H1 (cell line): ENCODE results near the gene XIRP1. TPM values are rescaled to one million over a fixed set of nuclear protein-coding genes. Genes with fewer than 3 reads are reported as not detected.
A peak's percentile ranks its signal among the peaks of the same experiment; 100 is the strongest.

ENCODE experiments used
- CTCF ChIA-PET: fragments of 300-600 bp; sonication (Branson Sonifier 250); formaldehyde crosslinking; loops from one replicate; lab custom pipeline; 2021; ENCODE audit not compliant: partially characterized antibody; lab: Charles Lee
- POLR2A ChIA-PET: fragments of 300-600 bp; sonication (Branson Sonifier 250); formaldehyde crosslinking; loops from one replicate; lab custom pipeline; 2021; ENCODE audit warnings: inconsistent platforms; ENCODE audit not compliant: partially characterized antibody; lab: Charles Lee
- DNase-seq, 2 experiments: peaks; one replicate each; pipeline versions ENCODE4 v3.0.0 to v3.0.0-alpha.2; 2010 to 2022; ENCODE audit warnings: low spot score in 2 of 2, low read depth in 1 of 2, mixed read lengths in 1 of 2
- FAIRE-seq: peaks from 2 replicates; lab custom pipeline; 2011; peaks lifted over from hg19 to GRCh38; lab: Jason Lieb, UNC
- H2AFZ ChIP-seq: 2 replicates; pipeline ENCODE4 v1.8.1; 2012; ENCODE audit warnings: low read length, inconsistent platforms
- H2AK5ac ChIP-seq: 2 replicates; pipeline ENCODE4 v1.6.1; 2013; ENCODE audit warnings: low read depth, low read length
- H2BK120ac ChIP-seq: replicated peaks from 2 replicates; pipeline ENCODE3; 2013; ENCODE audit warnings: low read depth, low read length, inconsistent platforms
- H2BK12ac ChIP-seq: 2 replicates; pipeline ENCODE4 v1.6.1; 2013; ENCODE audit warnings: low read depth, low read length
- H2BK15ac ChIP-seq: 2 replicates; pipeline ENCODE4 v1.6.1; 2013; ENCODE audit warnings: low read length
- H2BK20ac ChIP-seq: 2 replicates; pipeline ENCODE4 v1.6.1; 2013; ENCODE audit warnings: low read length
- H2BK5ac ChIP-seq: 2 replicates; pipeline ENCODE4 v1.6.1; 2013; ENCODE audit warnings: low read depth, low read length
- H3K14ac ChIP-seq: 2 replicates; pipeline ENCODE4 v1.6.1; 2013; ENCODE audit warnings: inconsistent platforms; ENCODE audit not compliant: insufficient read length
- H3K18ac ChIP-seq: 2 replicates; pipeline ENCODE4 v1.6.1; 2013; ENCODE audit warnings: low read length; ENCODE audit errors: extremely low read depth
- H3K23ac ChIP-seq: 2 replicates; pipeline ENCODE4 v1.6.1; 2013; ENCODE audit warnings: inconsistent platforms; ENCODE audit not compliant: insufficient read length
- H3K23me2 ChIP-seq: 2 replicates; pipeline ENCODE4 v1.6.1; 2013; ENCODE audit warnings: low read depth, low read length
- H3K27ac ChIP-seq: 2 replicates; pipeline ENCODE4 v1.6.1; 2011; ENCODE audit warnings: low read depth, low read length, inconsistent platforms
- H3K27me3 ChIP-seq, 4 experiments: replicated peaks in 1 of 4; 1 replicate in 1 of 4; 2 replicates in 3 of 4; pipeline versions ENCODE4 v1.6.1 to v1.8.1; 2011 to 2013; ENCODE audit warnings: low read length in 3 of 4, mild to moderate bottlenecking in 3 of 4, inconsistent platforms in 2 of 4, mixed read lengths in 2 of 4, moderate library complexity in 1 of 4; ENCODE audit not compliant: control insufficient read depth in 3 of 4, insufficient read depth in 3 of 4; ENCODE audit errors: extremely low read depth in 1 of 4
- H3K36me3 ChIP-seq, 4 experiments: 2 replicates each; pipeline versions ENCODE4 v1.6.1 to v1.8.1; 2011 to 2013; ENCODE audit warnings: mild to moderate bottlenecking in 4 of 4, low read length in 3 of 4, moderate library complexity in 2 of 4, control low read depth in 1 of 4, inconsistent platforms in 1 of 4; ENCODE audit not compliant: insufficient read depth in 4 of 4, control insufficient read depth in 2 of 4
- H3K4ac ChIP-seq: replicated peaks from 2 replicates; pipeline ENCODE3; 2013; ENCODE audit warnings: low read length, low read depth, mixed read lengths, inconsistent platforms; ENCODE audit not compliant: insufficient read length
- H3K4me1 ChIP-seq, 4 experiments: replicated peaks in 1 of 4; 1 replicate in 1 of 4; 2 replicates in 3 of 4; pipeline versions ENCODE4 v1.6.1 to v1.8.1; 2011 to 2013; ENCODE audit warnings: low read length in 3 of 4, inconsistent platforms in 2 of 4, mixed read lengths in 1 of 4; ENCODE audit not compliant: insufficient read depth in 4 of 4, control insufficient read depth in 3 of 4
- H3K4me2 ChIP-seq, 2 experiments: 2 replicates each; pipeline versions ENCODE4 v1.6.1 to v1.8.1; 2011 to 2013; ENCODE audit warnings: low read depth in 2 of 2, low read length in 2 of 2, control low read depth in 1 of 2, inconsistent platforms in 1 of 2, mild to moderate bottlenecking in 1 of 2; ENCODE audit not compliant: insufficient read depth in 1 of 2
- H3K4me3 ChIP-seq, 4 experiments: fragments of 200-600, 300-600 bp in 1 of 4; sonication (generic), shearing (Covaris generic), sonication (Bioruptor Twin) in 1 of 4; 2 replicates each; pipeline versions ENCODE4 v1.5.1 to v1.8.1; 2011 to 2016; ENCODE audit warnings: low read length in 4 of 4, low read depth in 3 of 4, control low read depth in 2 of 4, inconsistent platforms in 2 of 4, mild to moderate bottlenecking in 2 of 4, mixed read lengths in 1 of 4, moderate library complexity in 1 of 4; ENCODE audit not compliant: insufficient read depth in 2 of 4; ENCODE audit errors: extremely low read depth in 1 of 4
- H3K56ac ChIP-seq: replicated peaks from 2 replicates; pipeline ENCODE3; 2013; ENCODE audit warnings: low read depth, mild to moderate bottlenecking, mixed read lengths, low read length, inconsistent platforms; ENCODE audit not compliant: insufficient read length
- H3K79me1 ChIP-seq: 2 replicates; pipeline ENCODE4 v1.6.1; 2013; ENCODE audit warnings: low read depth, low read length, control low read depth
- H3K79me2 ChIP-seq, 2 experiments: 2 replicates each; pipeline versions ENCODE4 v1.6.1 to v1.8.1; 2012 to 2013; ENCODE audit warnings: low read length in 2 of 2, mild to moderate bottlenecking in 2 of 2, inconsistent platforms in 1 of 2; ENCODE audit not compliant: insufficient read depth in 2 of 2, control insufficient read depth in 1 of 2
- H3K9ac ChIP-seq, 4 experiments: replicated peaks in 1 of 4; 1 replicate in 1 of 4; 2 replicates in 3 of 4; pipeline versions ENCODE4 v1.6.1 to v1.8.1; 2011 to 2013; ENCODE audit warnings: low read depth in 3 of 4, low read length in 3 of 4, control low read depth in 2 of 4, mild to moderate bottlenecking in 2 of 4, moderate library complexity in 2 of 4, inconsistent platforms in 1 of 4; ENCODE audit errors: extremely low read depth in 1 of 4
- H3K9me3 ChIP-seq, 2 experiments: 2 replicates each; pipeline versions ENCODE4 v1.6.1 to v1.8.1; 2012 to 2013; ENCODE audit warnings: mild to moderate bottlenecking in 2 of 2, moderate library complexity in 2 of 2, control low read depth in 1 of 2, inconsistent platforms in 1 of 2, low read depth in 1 of 2, low read length in 1 of 2, mixed read lengths in 1 of 2; ENCODE audit not compliant: insufficient read depth in 2 of 2
- H4K20me1 ChIP-seq, 2 experiments: replicated peaks in 1 of 2; 2 replicates each; pipeline versions ENCODE3 to v1.8.1; 2011 to 2013; ENCODE audit warnings: inconsistent platforms in 2 of 2, low read length in 2 of 2, mild to moderate bottlenecking in 1 of 2; ENCODE audit not compliant: insufficient read depth in 2 of 2, control insufficient read depth in 1 of 2
- H4K5ac ChIP-seq: 2 replicates; pipeline ENCODE4 v1.6.1; 2013; ENCODE audit warnings: low read length, low read depth, mixed read lengths, inconsistent platforms; ENCODE audit not compliant: insufficient read length
- H4K8ac ChIP-seq: 2 replicates; pipeline ENCODE4 v1.8.0; 2013; ENCODE audit warnings: mild to moderate bottlenecking, moderate library complexity, low read length, inconsistent platforms; ENCODE audit not compliant: insufficient read depth; ENCODE audit errors: extremely low read depth
- H4K91ac ChIP-seq: replicated peaks from 2 replicates; pipeline ENCODE3; 2013; ENCODE audit warnings: low read length, mixed read lengths, inconsistent platforms; ENCODE audit not compliant: insufficient read length
- BRCA1 ChIP-seq: IDR thresholded peaks from 2 replicates; pipeline ENCODE4 v1.6.1; 2012; ENCODE audit warnings: low read depth, low read length, improper control_type of control experiment
- CTBP2 ChIP-seq: IDR thresholded peaks from 2 replicates; pipeline ENCODE4 v1.7.0; 2011; ENCODE audit warnings: borderline replicate concordance, mild to moderate bottlenecking, moderate library complexity, mixed read lengths, low read length; ENCODE audit not compliant: insufficient read depth, insufficient read length
- EZH2 ChIP-seq: fragments of 200-600 bp; sonication (generic); IDR thresholded peaks from 2 replicates; pipeline ENCODE4 v1.7.1; 2012; ENCODE audit warnings: low read depth, mild to moderate bottlenecking, moderate library complexity, low read length, inconsistent platforms; ENCODE audit not compliant: severe bottlenecking
- NRF1 ChIP-seq: IDR thresholded peaks from 2 replicates; pipeline ENCODE4 v1.6.1; 2011; ENCODE audit warnings: mild to moderate bottlenecking, low read depth, low read length, improper control_type of control experiment
- SRF ChIP-seq: IDR thresholded peaks from 2 replicates; pipeline ENCODE4 v1.6.1; 2011; ENCODE audit warnings: mild to moderate bottlenecking, low read depth, low read length, moderate library complexity
- TAF7 ChIP-seq: optimal IDR thresholded peaks from 2 replicates; pipeline ENCODE3; 2011; ENCODE audit warnings: low read depth, mild to moderate bottlenecking, inconsistent platforms, low read length, moderate library complexity, borderline replicate concordance
- WGBS, 2 experiments: shearing (Covaris generic) in 1 of 2; methylation state at CpG; one replicate each; pipeline versions ENCODE4 v1.1.6 to v1.1.7; 2013 to 2015; ENCODE audit warnings: low lambda C conversion rate in 2 of 2, mixed read lengths in 2 of 2, inconsistent platforms in 1 of 2, low coverage in 1 of 2, missing lambda C conversion rate in 1 of 2; ENCODE audit not compliant: insufficient replicate concordance in 2 of 2, insufficient coverage in 1 of 2, insufficient read length in 1 of 2; ENCODE audit errors: extremely low coverage in 1 of 2, missing lambda C conversion rate in 1 of 2; 5-methylcytosine and 5-hydroxymethylcytosine counted together
- polyA plus RNA-seq, 7 experiments: library from polyadenylated mRNA; depleted of rRNA in 3 of 7; stranded (reverse) in 5 of 7; unstranded in 2 of 7; fragments of >200 nt in 5 of 7; fragments of 200-250 nt in 2 of 7; gene quantifications; 1 replicate in 5 of 7; 2 replicates in 1 of 7; 4 replicates in 1 of 7; pipeline versions ENCODE4 v1.2.1 to v1.2.3, GENCODE V29; 2011 to 2013; ENCODE audit warnings: missing spikeins in 2 of 7, mixed read lengths in 2 of 7
- total RNA-seq: library from RNA; stranded (reverse); fragmentation: NEBNext Ultra II Directional; extraction: Animal tissue kit (Norgen Biotek cat#: 25700); gene quantifications from 2 replicates; pipeline ENCODE4 v1.2.1, GENCODE V29; 2021

The XIRP1 gene
- total and polyA plus RNA-seq, 2 of the 8 experiments (the other 6 are each of a cell fraction or from before 2014, with no cell fraction given): not detected

GRCh38 chr3:39149498-39150147 is 42.8 kb downstream of the XIRP1 start:
- Histone ChIP-seq H3K4me1 (peaks cover 17 to 55% (median 36%) of the 10 kb centered on the region in 4 experiments), H3K79me2 (peaks cover 14 to 44% of the 10 kb centered on the region in 2 experiments), H4K91ac (no peak overlapping the region), H3K79me1 (peaks cover 16% of the 10 kb centered on the region; the same call in 1 of the 2 replicates), H3K36me3 (peaks cover 3 to 19% (median 5%) of the 10 kb centered on the region in 4 experiments; a peak in 5 of 8 replicates), H3K27ac (peak overlapping the region; percentile 39; the same call in 1 of the 2 replicates), H2BK120ac (no peak overlapping the region), H3K23me2 (peaks cover 21% of the 10 kb centered on the region), H2BK5ac (no peak overlapping the region), H3K4me2 (peak overlapping the region in 1 of 2 experiments; percentile 97; a peak in 1 of 4 replicates), H3K4me3 (no peak overlapping the region), H3K4ac (no peak overlapping the region), H2AK5ac (peak overlapping the region; percentile 82; the same call in 1 of the 2 replicates), H3K9me3 (no peaks in the 10 kb centered on the region), H3K56ac (no peak overlapping the region), H3K27me3 (no peaks in the 10 kb centered on the region), H4K20me1 (peaks cover 7 to 34% of the 10 kb centered on the region in 2 experiments), H3K9ac (no peak overlapping the region), H2BK12ac (0 out of 2 replicates have a peak overlapping the region, but pooled peaks have one; percentile 99), H3K18ac (no peak overlapping the region), H2BK15ac (0 out of 2 replicates have a peak overlapping the region, but pooled peaks have one; percentile 5)
- DNase-seq: no peak
- CTCF ChIA-PET: interaction anchor here (0.6 to 2.2 kb wide), 8 partner anchors 8 to 121 kb away, joined by 3 to 8 read pairs (median 4); no protein-coding TSS in a partner anchor
- POLR2A ChIA-PET: interaction anchor here (1.1 to 2.9 kb wide), 5 partner anchors 8 to 263 kb away, joined by 3 to 16 read pairs (median 4); no protein-coding TSS in a partner anchor
- TF ChIP-seq BRCA1 (no peak), SRF (no peak), EZH2 (no peak), TAF7 (no peak), NRF1 (no peak), CTBP2 (no peak)
- TF ChIP-seq, all 59 proteins: peak for 0
- WGBS, 2 experiments: 83% methylated on average over 3 of the region's 3 CpGs; no CpG with 5 or more reads in 1 of the 2 experiments
- no peak for FAIRE-seq
- no peak overlapping the region for H3K14ac ChIP-seq
- no peak overlapping the region for H4K8ac ChIP-seq
- H2AFZ ChIP-seq: no peak overlapping the region
- H2BK20ac ChIP-seq: no peak overlapping the region
- H4K5ac ChIP-seq: no peak overlapping the region
- no peak overlapping the region for H3K23ac ChIP-seq
